ENCODE measurements around the gene ZNF593OS. TPM values are rescaled to one million over a fixed set of nuclear protein-coding genes. Genes with fewer than 3 reads are reported as not detected.
A peak's percentile ranks its signal among the peaks of the same experiment; 100 is the strongest.

The ZNF593OS gene
- polyA plus RNA-seq, 2 donors: 0.12 to 0.22 TPM

- H3K27me3 ChIP-seq (ENCODE audit: control insufficient read depth in 1 of 2, insufficient read depth in 2 of 2, low read length in 2 of 2): no peaks in the 10 kb centered on the region
- no peak overlapping the region for H3K27ac ChIP-seq (ENCODE audit: low read depth in 2 of 2, low read length in 1 of 2)
- no peak overlapping the region for H3K4me3 ChIP-seq (ENCODE audit: low read depth in 1 of 2, low read length in 2 of 2)
- no peaks in the 10 kb centered on the region for H3K4me1 ChIP-seq (ENCODE audit: control insufficient read depth in 2 of 2, insufficient read depth in 2 of 2, low read length in 1 of 2)
- no peaks in the 10 kb centered on the region for H3K36me3 ChIP-seq (ENCODE audit: control insufficient read depth in 2 of 2, insufficient read depth in 2 of 2, low read length in 1 of 2)
- 93 to 94% methylated on average over 2 of the region's 2 CpGs for WGBS, 2 donors
- no peaks in the 10 kb centered on the region for H3K9me3 ChIP-seq (ENCODE audit: control insufficient read depth in 2 of 2, insufficient read depth in 1 of 2, low read depth in 1 of 2, low read length in 1 of 2)
These were observed 38.8 kb downstream of the ZNF593OS start for GRCh38 chr1:26132834-26133167.

- Histone ChIP-seq H3K4me3 (ENCODE audit: low read depth in 1 of 2, low read length in 2 of 2) (no peak overlapping the region), H3K4me1 (ENCODE audit: control insufficient read depth in 2 of 2, insufficient read depth in 2 of 2, low read length in 1 of 2) (no peaks in the 10 kb centered on the region), H3K27ac (ENCODE audit: low read depth in 2 of 2, low read length in 1 of 2) (no peak overlapping the region), H3K9me3 (ENCODE audit: control insufficient read depth in 2 of 2, insufficient read depth in 1 of 2, low read depth in 1 of 2, low read length in 1 of 2) (no peaks in the 10 kb centered on the region), H3K27me3 (ENCODE audit: control insufficient read depth in 1 of 2, insufficient read depth in 2 of 2, low read length in 2 of 2) (no peaks in the 10 kb centered on the region), H3K36me3 (ENCODE audit: control insufficient read depth in 2 of 2, insufficient read depth in 2 of 2, low read length in 1 of 2) (no peaks in the 10 kb centered on the region)
- WGBS, 2 donors: 74 to 77% methylated on average over 5 of the region's 5 CpGs
These were observed 39.4 kb downstream of the ZNF593OS start for GRCh38 chr1:26132128-26132833.

GRCh38 chr1:26130695-26131094, 40.9 kb downstream of the ZNF593OS start:
- Histone ChIP-seq H3K9me3 (ENCODE audit: control insufficient read depth in 2 of 2, insufficient read depth in 1 of 2, low read depth in 1 of 2, low read length in 1 of 2) (no peaks in the 10 kb centered on the region), H3K4me3 (ENCODE audit: low read depth in 1 of 2, low read length in 2 of 2) (no peak overlapping the region), H3K27me3 (ENCODE audit: control insufficient read depth in 1 of 2, insufficient read depth in 2 of 2, low read length in 2 of 2) (no peaks in the 10 kb centered on the region), H3K36me3 (ENCODE audit: control insufficient read depth in 2 of 2, insufficient read depth in 2 of 2, low read length in 1 of 2) (no peaks in the 10 kb centered on the region), H3K27ac (ENCODE audit: low read depth in 2 of 2, low read length in 1 of 2) (no peak overlapping the region), H3K4me1 (ENCODE audit: control insufficient read depth in 2 of 2, insufficient read depth in 2 of 2, low read length in 1 of 2) (no peaks in the 10 kb centered on the region)
- WGBS, 2 donors: 47 to 65% methylated on average over 1 of the region's 1 CpG

GRCh38 chr1:26129778-26130177, 41.9 kb downstream of the ZNF593OS start:
- WGBS, 2 donors: 95 to 98% methylated on average over 4 of the region's 4 CpGs
- H3K9me3 ChIP-seq (ENCODE audit: control insufficient read depth in 2 of 2, insufficient read depth in 1 of 2, low read depth in 1 of 2, low read length in 1 of 2): no peaks in the 10 kb centered on the region

GRCh38 chr1:26127235-26128163, 44.1 kb downstream of the ZNF593OS start:
- no peaks in the 10 kb centered on the region for H3K4me1 ChIP-seq (ENCODE audit: control insufficient read depth in 2 of 2, insufficient read depth in 2 of 2, low read length in 1 of 2)
- H3K9me3 ChIP-seq (ENCODE audit: control insufficient read depth in 2 of 2, insufficient read depth in 1 of 2, low read depth in 1 of 2, low read length in 1 of 2): no peaks in the 10 kb centered on the region
- H3K36me3 ChIP-seq (ENCODE audit: control insufficient read depth in 2 of 2, insufficient read depth in 2 of 2, low read length in 1 of 2): no peaks in the 10 kb centered on the region
- H3K27me3 ChIP-seq (ENCODE audit: control insufficient read depth in 1 of 2, insufficient read depth in 2 of 2, low read length in 2 of 2): no peaks in the 10 kb centered on the region
- H3K4me3 ChIP-seq (ENCODE audit: low read depth in 1 of 2, low read length in 2 of 2): peak overlapping the region in 1 of 2 donors; percentile 2
- 37 to 41% methylated on average over 13 of the region's 13 CpGs for WGBS, 2 donors
- peak overlapping the region; percentile 3 to 73 for H3K27ac ChIP-seq (ENCODE audit: low read depth in 2 of 2, low read length in 1 of 2)

More at GRCh38 chr1:26129778-26130177, 41.9 kb downstream of the ZNF593OS start:
- Histone ChIP-seq H3K4me3 (ENCODE audit: low read depth in 1 of 2, low read length in 2 of 2) (no peak overlapping the region), H3K4me1 (ENCODE audit: control insufficient read depth in 2 of 2, insufficient read depth in 2 of 2, low read length in 1 of 2) (no peaks in the 10 kb centered on the region), H3K36me3 (ENCODE audit: control insufficient read depth in 2 of 2, insufficient read depth in 2 of 2, low read length in 1 of 2) (no peaks in the 10 kb centered on the region), H3K27me3 (ENCODE audit: control insufficient read depth in 1 of 2, insufficient read depth in 2 of 2, low read length in 2 of 2) (no peaks in the 10 kb centered on the region), H3K27ac (ENCODE audit: low read depth in 2 of 2, low read length in 1 of 2) (no peak overlapping the region)

GRCh38 chr1:26126321-26127084, 45.1 kb downstream of the ZNF593OS start:
- Histone ChIP-seq H3K9me3 (ENCODE audit: control insufficient read depth in 2 of 2, insufficient read depth in 1 of 2, low read depth in 1 of 2, low read length in 1 of 2) (no peaks in the 10 kb centered on the region), H3K27ac (ENCODE audit: low read depth in 2 of 2, low read length in 1 of 2) (peak overlapping the region; percentile 78 to 82), H3K4me3 (ENCODE audit: low read depth in 1 of 2, low read length in 2 of 2) (no peak overlapping the region), H3K4me1 (ENCODE audit: control insufficient read depth in 2 of 2, insufficient read depth in 2 of 2, low read length in 1 of 2) (no peaks in the 10 kb centered on the region), H3K36me3 (ENCODE audit: control insufficient read depth in 2 of 2, insufficient read depth in 2 of 2, low read length in 1 of 2) (no peaks in the 10 kb centered on the region), H3K27me3 (ENCODE audit: control insufficient read depth in 1 of 2, insufficient read depth in 2 of 2, low read length in 2 of 2) (no peaks in the 10 kb centered on the region)
- WGBS, 2 donors: 42 to 47% methylated on average over 9 of the region's 9 CpGs

- Histone ChIP-seq H3K9me3 (ENCODE audit: control insufficient read depth in 2 of 2, insufficient read depth in 1 of 2, low read depth in 1 of 2, low read length in 1 of 2) (no peaks in the 10 kb centered on the region), H3K27me3 (ENCODE audit: control insufficient read depth in 1 of 2, insufficient read depth in 2 of 2, low read length in 2 of 2) (no peaks in the 10 kb centered on the region), H3K36me3 (ENCODE audit: control insufficient read depth in 2 of 2, insufficient read depth in 2 of 2, low read length in 1 of 2) (no peaks in the 10 kb centered on the region), H3K4me3 (ENCODE audit: low read depth in 1 of 2, low read length in 2 of 2) (no peak overlapping the region), H3K27ac (ENCODE audit: low read depth in 2 of 2, low read length in 1 of 2) (peak overlapping the region in 1 of 2 donors; percentile 57), H3K4me1 (ENCODE audit: control insufficient read depth in 2 of 2, insufficient read depth in 2 of 2, low read length in 1 of 2) (no peaks in the 10 kb centered on the region)
- 42 to 45% methylated on average over 1 of the region's 1 CpG for WGBS, 2 donors
These were observed 45.7 kb downstream of the ZNF593OS start for GRCh38 chr1:26125946-26126320.

- H3K4me3 ChIP-seq (ENCODE audit: low read depth in 1 of 2, low read length in 2 of 2): no peak overlapping the region
- H3K27me3 ChIP-seq (ENCODE audit: control insufficient read depth in 1 of 2, insufficient read depth in 2 of 2, low read length in 2 of 2): no peaks in the 10 kb centered on the region
- no peaks in the 10 kb centered on the region for H3K4me1 ChIP-seq (ENCODE audit: control insufficient read depth in 2 of 2, insufficient read depth in 2 of 2, low read length in 1 of 2)
- no peaks in the 10 kb centered on the region for H3K36me3 ChIP-seq (ENCODE audit: control insufficient read depth in 2 of 2, insufficient read depth in 2 of 2, low read length in 1 of 2)
- no peaks in the 10 kb centered on the region for H3K9me3 ChIP-seq (ENCODE audit: control insufficient read depth in 2 of 2, insufficient read depth in 1 of 2, low read depth in 1 of 2, low read length in 1 of 2)
- H3K27ac ChIP-seq (ENCODE audit: low read depth in 2 of 2, low read length in 1 of 2): no peak overlapping the region
These were observed 46.2 kb downstream of the ZNF593OS start for GRCh38 chr1:26125382-26125781.

GRCh38 chr1:26124418-26125331, 47.0 kb downstream of the ZNF593OS start:
- WGBS, 2 donors: 62 to 77% methylated on average over 4 of the region's 4 CpGs
- no peak overlapping the region for H3K4me3 ChIP-seq (ENCODE audit: low read depth in 1 of 2, low read length in 2 of 2)
- no peaks in the 10 kb centered on the region for H3K27me3 ChIP-seq (ENCODE audit: control insufficient read depth in 1 of 2, insufficient read depth in 2 of 2, low read length in 2 of 2)
- no peak overlapping the region for H3K27ac ChIP-seq (ENCODE audit: low read depth in 2 of 2, low read length in 1 of 2)
- H3K4me1 ChIP-seq (ENCODE audit: control insufficient read depth in 2 of 2, insufficient read depth in 2 of 2, low read length in 1 of 2): no peaks in the 10 kb centered on the region
- H3K36me3 ChIP-seq (ENCODE audit: control insufficient read depth in 2 of 2, insufficient read depth in 2 of 2, low read length in 1 of 2): no peaks in the 10 kb centered on the region
- H3K9me3 ChIP-seq (ENCODE audit: control insufficient read depth in 2 of 2, insufficient read depth in 1 of 2, low read depth in 1 of 2, low read length in 1 of 2): no peaks in the 10 kb centered on the region
